ENCODE data around the gene SCN1B. TPM values are rescaled to one million over a fixed set of nuclear protein-coding genes. Genes with fewer than 3 reads are reported as not detected.
A peak's percentile ranks its signal among the peaks of the same experiment; 100 is the strongest.

Gene SCN1B
- total and polyA plus RNA-seq, 2 of the 13 experiments (the other 11 are each of a cell fraction or from before 2014, with no cell fraction given) = 2.7 to 20.1 TPM

GRCh38 chr19:35027009-35027408 lies 3.3 kb upstream of the SCN1B start:
- peaks cover 0 to 4% of the 10 kb centered on the region in 2 experiments; a peak in 1 of 5 replicates for H3K27me3 ChIP-seq (ENCODE audit: control insufficient read depth in 1 of 2, insufficient read depth in 2 of 2, low read length in 2 of 2)
- FAIRE-seq (no peak), ATAC-seq (no peak), DNase-seq (ENCODE audit: low spot score) (no peak)
- no TSS peak for BruUV-seq (replicated peaks)
- no peak overlapping the region for H3K4me2 ChIP-seq (ENCODE audit: low read depth, low read length)
- H3K4me3 ChIP-seq (replicated peaks in 1 of 3; ENCODE audit: insufficient read depth in 1 of 3, low read depth in 2 of 3, low read length in 3 of 3) = no peak overlapping the region
- peaks cover 13 to 52% of the 10 kb centered on the region in 2 experiments for H3K36me3 ChIP-seq (replicated peaks in 1 of 2; ENCODE audit: control insufficient read depth in 1 of 2, insufficient read depth in 2 of 2, low read length in 2 of 2)
- H3K79me2 ChIP-seq (ENCODE audit: insufficient read depth, low read length) = no peaks in the 10 kb centered on the region
- no peaks in the 10 kb centered on the region for H3K9me3 ChIP-seq (ENCODE audit: low read length)
- peaks cover 34% of the 10 kb centered on the region for H3K4me1 ChIP-seq (ENCODE audit: insufficient read depth, low read length)
- no peak overlapping the region for H2AFZ ChIP-seq (ENCODE audit: low read length)
- H3K9ac ChIP-seq (ENCODE audit: insufficient read depth, low read depth, low read length) = no peak overlapping the region
- no peak overlapping the region for H3K27ac ChIP-seq (ENCODE audit: extremely low read length, insufficient read depth, low read length)
- POLR2A ChIA-PET = interaction anchor here (1.2 to 1.7 kb wide), 2 partner anchors 11 to 21 kb away, joined by 4 to 5 read pairs; no protein-coding TSS in a partner anchor
- CTCF ChIA-PET (ENCODE audit: low intra/inter-chr PET ratio, low total read pairs) = no interaction called here
- over 99% methylated on average over 8 of the region's 8 CpGs for WGBS (ENCODE audit: low lambda C conversion rate)
- intact Hi-C loops (cut with micrococcal nuclease; ENCODE audit: unreplicated experiment) = no loop called here
- TF ChIP-seq ZNF260 (CRISPR knock-in tag; IDR thresholded peaks at IDR 0.05; ENCODE audit: borderline replicate concordance, low read depth) (no peak), ZNF296 (CRISPR knock-in tag; conservative IDR thresholded peaks at IDR 0.05) (no peak), ZBTB1 (CRISPR knock-in tag; IDR thresholded peaks at IDR 0.05; ENCODE audit: borderline replicate concordance) (no peak), SP140L (CRISPR knock-in tag; IDR thresholded peaks at IDR 0.05; ENCODE audit: borderline replicate concordance) (no peak), ZNF121 (CRISPR knock-in tag; IDR thresholded peaks at IDR 0.05) (peak; percentile 70), NFATC3 (CRISPR knock-in tag; IDR thresholded peaks at IDR 0.05) (no peak), ZNF44 (CRISPR knock-in tag; IDR thresholded peaks at IDR 0.05) (no peak)
- in situ Hi-C loops (cut with HindIII; ENCODE audit: extremely low pct_ligation_motif_present, low pct_unique_long_range_greater_than_20kb) = no loop called here
- 0 out of 2 replicates have a peak, but pooled peaks cover 5% of the 10 kb centered on the region for H4K20me1 ChIP-seq (ENCODE audit: insufficient read depth, low read length)

GRCh38 chr19:35027851-35028599 lies 2.2 kb upstream of the SCN1B start:
- CTCF ChIA-PET (ENCODE audit: low intra/inter-chr PET ratio, low total read pairs) = no interaction called here
- H3K27me3 ChIP-seq (ENCODE audit: control insufficient read depth in 1 of 2, insufficient read depth in 2 of 2, low read length in 2 of 2) = peaks cover 0 to 4% of the 10 kb centered on the region in 2 experiments; a peak in 1 of 5 replicates
- H2AFZ ChIP-seq (ENCODE audit: low read length) = no peak overlapping the region
- no TSS peak for BruUV-seq (replicated peaks)
- H3K27ac ChIP-seq (ENCODE audit: extremely low read length, insufficient read depth, low read length) = no peak overlapping the region
- H3K4me3 ChIP-seq (replicated peaks in 1 of 3; ENCODE audit: insufficient read depth in 1 of 3, low read depth in 2 of 3, low read length in 3 of 3) = no peak overlapping the region
- ATAC-seq = no peak
- H3K9me3 ChIP-seq (ENCODE audit: low read length) = no peaks in the 10 kb centered on the region
- POLR2A ChIA-PET = interaction anchor here (0.8 to 1.7 kb wide), 2 partner anchors 13 to 22 kb away, joined by 3 to 5 read pairs; partner anchors contain the start of gene HPN
- 90% methylated on average over 5 of the region's 7 CpGs for WGBS (ENCODE audit: low lambda C conversion rate)
- no peaks in the 10 kb centered on the region for H3K79me2 ChIP-seq (ENCODE audit: insufficient read depth, low read length)
- FAIRE-seq = no peak
- H3K36me3 ChIP-seq (replicated peaks in 1 of 2; ENCODE audit: control insufficient read depth in 1 of 2, insufficient read depth in 2 of 2, low read length in 2 of 2) = peaks cover 13 to 42% of the 10 kb centered on the region in 2 experiments
- no peak for DNase-seq (ENCODE audit: low spot score)
- in situ Hi-C loops (cut with HindIII; ENCODE audit: extremely low pct_ligation_motif_present, low pct_unique_long_range_greater_than_20kb) (no loop called here), intact Hi-C loops (cut with micrococcal nuclease; ENCODE audit: unreplicated experiment) (no loop called here)
- H4K20me1 ChIP-seq (ENCODE audit: insufficient read depth, low read length) = no peaks in the 10 kb centered on the region
- no peak overlapping the region for H3K4me2 ChIP-seq (ENCODE audit: low read depth, low read length)
- H3K4me1 ChIP-seq (ENCODE audit: insufficient read depth, low read length) = peaks cover 38% of the 10 kb centered on the region
- H3K9ac ChIP-seq (ENCODE audit: insufficient read depth, low read depth, low read length) = no peak overlapping the region
- TF ChIP-seq CSRNP1 (CRISPR knock-in tag; IDR thresholded peaks at IDR 0.05) (no peak), RAD21 (CRISPR knock-in tag; IDR thresholded peaks at IDR 0.05) (no peak), ZNF839 (CRISPR knock-in tag; IDR thresholded peaks at IDR 0.05; ENCODE audit: borderline replicate concordance) (no peak), SCMH1 (CRISPR knock-in tag; IDR thresholded peaks at IDR 0.05; ENCODE audit: borderline replicate concordance) (no peak), ZNF75D (CRISPR knock-in tag; IDR thresholded peaks at IDR 0.05; ENCODE audit: borderline replicate concordance) (no peak), EHMT2 (IDR thresholded peaks at IDR 0.05; ENCODE audit: borderline replicate concordance, low read depth, low read length) (no peak), SNAI1 (CRISPR knock-in tag; IDR thresholded peaks at IDR 0.05; ENCODE audit: borderline replicate concordance) (no peak), KDM2A (CRISPR knock-in tag; IDR thresholded peaks at IDR 0.05; ENCODE audit: borderline replicate concordance, low read depth) (no peak), KLF16 (CRISPR knock-in tag; IDR thresholded peaks at IDR 0.05) (no peak), ZNF501 (CRISPR knock-in tag; IDR thresholded peaks at IDR 0.05) (0 out of 2 replicates have a peak, but pooled peaks have one; percentile 25)
